Measurements from ENCODE around the gene MSL1.
A peak's percentile ranks its signal among the peaks of the same experiment; 100 is the strongest.

The MSL1 gene

DNA sequence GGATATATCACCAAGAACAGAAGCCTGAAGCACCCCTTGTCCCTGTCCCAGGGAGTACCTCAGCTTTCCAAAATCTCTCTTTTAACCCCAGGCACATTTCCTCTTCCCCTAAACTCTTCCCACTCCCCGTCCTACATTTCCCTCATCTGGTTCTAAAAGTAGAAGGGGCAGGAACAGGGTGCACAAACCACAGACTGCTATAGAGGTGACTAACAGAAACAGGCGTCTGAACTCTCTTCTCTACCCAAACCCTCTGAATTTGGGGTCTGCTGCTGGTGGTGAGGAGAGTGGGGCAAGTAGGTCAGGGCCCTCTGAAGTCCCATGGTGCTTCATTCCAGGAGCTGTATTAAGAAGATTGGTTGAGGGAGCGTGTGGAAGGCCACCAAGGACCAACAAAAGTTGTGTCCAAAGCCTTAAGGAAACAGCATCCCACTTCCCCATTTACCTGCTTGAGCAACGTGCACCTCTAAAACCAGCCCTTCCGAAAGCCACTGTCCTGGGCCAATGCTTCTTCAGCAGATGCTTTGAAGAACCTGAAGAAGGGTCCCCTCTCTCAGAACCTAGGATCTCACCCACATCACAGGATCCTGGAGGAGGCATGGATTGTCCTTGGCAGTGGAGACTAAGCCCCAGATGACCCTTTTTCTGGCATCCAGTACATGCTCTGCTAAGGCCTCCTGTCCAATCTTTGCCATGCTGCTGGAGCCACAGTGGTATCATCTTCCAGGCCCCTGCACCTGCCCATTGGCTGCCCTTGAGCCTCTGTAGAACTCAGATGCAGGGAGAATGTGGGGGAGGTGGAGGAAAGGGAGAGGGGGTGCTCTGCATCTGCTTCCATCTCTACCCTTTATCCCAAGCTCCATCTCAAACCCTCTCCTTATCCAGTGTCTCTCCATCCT lies 15.7 kb upstream of the MSL1 start:
- DNase-seq, result peak in 1 of 2 donors; percentile 30

DNA sequence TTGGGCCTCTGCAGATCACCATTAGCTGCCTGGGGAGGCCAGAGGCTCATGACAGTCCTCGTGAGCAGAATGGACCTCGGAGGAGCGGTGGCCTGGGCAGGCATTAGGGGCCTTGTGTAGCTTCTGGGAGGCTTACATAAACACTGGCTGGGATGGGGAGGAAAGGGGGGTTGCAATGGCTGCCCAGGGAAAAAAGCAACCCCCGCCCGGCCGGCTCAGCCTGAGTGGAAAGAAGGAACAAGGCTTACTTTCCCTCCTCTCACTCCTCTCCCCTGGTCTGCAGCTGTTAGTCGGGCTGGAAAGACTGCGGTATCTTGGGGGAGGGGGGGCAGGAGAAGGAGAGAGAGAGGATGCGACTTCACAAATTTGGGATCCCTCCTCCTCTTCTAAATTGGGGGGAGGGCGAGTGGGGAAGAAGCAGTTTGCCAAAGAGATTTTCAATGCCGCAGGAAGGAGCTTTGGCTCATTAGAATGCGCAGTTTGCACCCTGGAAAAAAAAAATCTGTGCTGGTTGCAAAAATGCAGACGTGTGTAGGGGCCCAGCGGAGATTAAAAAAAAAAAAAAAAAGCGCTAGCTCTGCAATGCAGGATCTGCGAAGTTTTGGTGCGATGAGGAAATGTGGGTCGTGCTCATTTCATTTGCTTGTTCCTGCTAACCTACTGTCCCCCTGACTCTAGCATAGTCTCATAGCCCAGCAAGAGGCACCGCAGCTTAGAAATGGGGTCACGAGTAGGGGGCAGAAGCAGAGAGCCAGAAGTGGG lies 14.8 kb upstream of the MSL1 start:
- DNase-seq, result peak; percentile 31 to 38

DNA sequence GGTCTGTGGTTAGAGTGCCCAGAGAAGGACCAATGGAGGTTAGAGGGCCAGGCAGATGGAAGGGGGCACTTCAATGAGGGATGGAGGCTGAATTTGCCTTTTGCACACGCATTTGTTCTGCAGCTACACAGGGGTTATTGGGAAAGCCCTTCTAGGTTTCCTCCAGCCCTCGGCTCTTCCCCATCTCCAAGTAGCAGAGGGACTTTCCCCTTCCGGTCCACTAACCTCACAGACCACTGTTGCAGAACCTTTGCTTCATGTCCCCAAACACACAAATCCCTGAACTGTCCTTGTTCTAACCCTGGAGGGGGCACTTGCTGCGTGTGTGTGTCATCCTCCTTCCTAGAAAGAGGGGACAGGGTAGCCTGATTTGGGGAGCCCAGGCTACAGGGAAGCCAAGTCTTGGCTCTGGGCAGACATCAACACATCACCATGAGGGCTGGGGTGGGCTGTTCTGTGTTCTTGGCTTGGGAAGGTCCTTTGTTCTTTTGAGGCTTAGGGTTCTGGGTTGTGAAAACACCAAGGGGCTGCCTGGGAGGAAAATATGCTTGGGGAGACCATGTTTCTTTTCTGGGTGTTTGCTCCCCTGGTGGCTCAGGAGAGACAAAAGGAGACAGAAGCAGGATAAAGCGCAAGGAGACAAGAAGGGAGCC lies 14.1 kb upstream of the MSL1 start:
- peak; percentile 53 to 66 for DNase-seq

DNA sequence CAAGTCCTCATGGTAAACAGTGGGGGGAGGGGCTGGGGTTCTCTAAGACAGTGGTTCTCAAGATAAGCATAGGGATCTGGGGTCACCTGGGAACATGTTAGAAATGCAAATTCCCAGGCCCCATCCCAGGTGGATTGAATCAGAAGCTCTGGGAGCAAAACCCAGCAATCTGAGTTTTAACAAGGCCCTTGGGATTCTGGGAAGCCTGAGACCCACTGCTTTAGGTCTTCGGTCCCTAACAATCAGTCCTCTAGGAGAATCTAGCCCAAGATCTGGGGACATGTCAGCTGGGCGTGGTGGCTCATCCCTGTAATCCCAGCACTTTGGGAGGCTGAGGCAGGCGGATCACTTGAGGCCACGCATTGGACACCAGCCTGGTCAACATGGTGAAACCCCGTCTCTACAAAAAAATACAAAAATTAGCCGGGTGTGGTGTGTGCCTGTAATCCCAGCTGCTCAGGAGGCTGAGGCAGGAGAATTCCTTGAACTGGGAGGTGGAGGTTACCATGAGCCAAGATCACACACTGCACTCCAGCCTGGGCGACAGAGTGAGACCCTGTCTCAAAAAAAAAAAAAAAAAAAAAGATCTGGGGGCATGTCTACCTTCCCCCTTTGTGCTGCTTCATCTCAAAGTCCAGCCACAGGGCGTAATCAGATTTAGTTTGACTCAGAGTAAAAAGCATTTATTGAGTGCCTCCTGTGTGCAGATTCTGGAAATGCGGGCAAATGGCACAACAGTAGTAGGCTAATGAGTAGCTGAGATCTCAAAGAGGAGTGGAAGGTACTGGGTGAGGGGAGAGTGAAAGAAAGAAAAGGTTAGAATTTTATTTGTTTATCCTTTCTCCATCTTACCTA lies 12.6 kb upstream of the MSL1 start:
- peak in 1 of 2 donors; percentile 24 for DNase-seq

DNA sequence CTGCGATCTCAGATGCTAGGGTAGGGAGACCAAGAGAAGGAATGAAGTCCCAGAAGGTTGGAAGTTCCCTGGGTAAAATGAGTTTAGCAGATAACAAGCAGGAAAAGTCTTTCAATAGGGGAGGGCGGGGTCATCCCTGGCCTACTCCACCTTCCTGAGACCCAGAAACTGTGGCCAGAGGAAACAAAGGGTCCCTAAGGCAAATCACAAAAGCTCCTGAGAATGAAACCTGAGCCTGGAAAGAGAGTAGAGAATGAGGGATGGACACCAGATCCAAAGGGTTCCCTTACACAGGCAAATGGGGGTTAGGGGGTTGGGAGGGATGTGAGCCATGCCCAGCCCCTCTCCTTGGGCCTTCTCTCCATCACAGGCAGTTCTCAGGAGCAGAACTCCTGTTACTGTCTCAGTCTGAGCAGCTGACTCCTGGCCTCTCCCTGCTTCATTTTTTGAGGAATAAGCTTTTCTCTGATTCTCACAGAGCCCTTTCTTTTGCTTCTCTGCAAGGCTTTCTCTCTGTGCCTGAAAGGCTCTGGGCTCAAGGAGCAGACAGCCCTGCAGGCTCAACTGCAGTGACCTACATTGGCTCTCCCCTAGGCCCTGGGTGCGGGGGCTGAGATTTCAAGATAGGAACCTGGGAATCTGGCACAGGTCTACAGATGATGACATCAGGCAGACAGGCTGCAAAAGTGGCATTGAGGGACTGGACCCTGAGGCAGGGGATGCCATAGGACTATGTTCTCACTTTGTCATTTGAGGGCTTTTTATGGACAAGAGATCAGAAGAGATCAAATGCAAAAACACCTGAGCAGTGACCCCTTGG lies 11.5 kb upstream of the MSL1 start:
- no peak for DNase-seq

DNA sequence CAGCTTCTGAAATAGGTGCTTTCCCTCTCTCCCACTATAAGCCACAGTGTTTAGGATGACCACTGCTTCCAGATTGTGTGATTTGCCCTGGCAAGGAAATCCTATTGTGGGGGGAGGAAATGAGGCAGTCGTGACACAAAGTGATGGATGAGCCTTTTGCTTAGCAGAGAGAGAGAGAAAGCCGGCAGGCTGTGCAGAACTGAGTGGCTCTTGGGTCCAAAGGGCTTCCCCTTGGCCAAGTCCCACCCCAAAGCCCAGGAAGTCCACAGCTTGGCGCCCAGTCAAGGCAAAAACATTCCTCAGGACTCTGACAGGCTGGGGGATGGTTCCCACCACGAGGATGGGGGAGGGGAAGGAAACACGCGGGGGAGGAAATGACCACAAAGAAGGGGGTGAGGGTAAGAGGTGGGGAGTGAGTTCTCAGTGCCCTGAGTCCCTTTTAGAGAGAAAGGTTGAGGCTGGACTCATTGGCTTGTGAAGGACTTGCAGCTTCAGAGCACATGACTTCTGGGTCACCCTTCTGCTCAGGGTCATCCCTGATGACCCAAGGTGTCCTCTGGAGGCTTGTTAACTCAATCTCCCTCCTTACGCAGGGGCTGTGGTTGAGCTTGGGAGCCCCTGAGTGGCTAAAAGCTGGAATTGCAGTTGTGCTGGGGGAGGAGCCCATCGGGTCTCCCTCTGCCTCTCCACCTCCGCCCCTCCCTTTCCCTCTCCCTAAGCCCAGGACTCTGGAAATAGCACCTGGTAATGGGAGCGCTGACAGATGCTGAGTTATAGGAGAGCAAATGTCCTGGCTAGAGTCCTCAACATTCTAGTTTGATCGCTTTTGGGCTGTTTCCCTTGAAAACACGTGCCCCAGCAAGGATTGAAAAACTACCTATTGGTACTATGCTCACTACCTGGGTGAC lies 10.3 kb upstream of the MSL1 start:
- DNase-seq, result peak; percentile 88 to 89

DNA sequence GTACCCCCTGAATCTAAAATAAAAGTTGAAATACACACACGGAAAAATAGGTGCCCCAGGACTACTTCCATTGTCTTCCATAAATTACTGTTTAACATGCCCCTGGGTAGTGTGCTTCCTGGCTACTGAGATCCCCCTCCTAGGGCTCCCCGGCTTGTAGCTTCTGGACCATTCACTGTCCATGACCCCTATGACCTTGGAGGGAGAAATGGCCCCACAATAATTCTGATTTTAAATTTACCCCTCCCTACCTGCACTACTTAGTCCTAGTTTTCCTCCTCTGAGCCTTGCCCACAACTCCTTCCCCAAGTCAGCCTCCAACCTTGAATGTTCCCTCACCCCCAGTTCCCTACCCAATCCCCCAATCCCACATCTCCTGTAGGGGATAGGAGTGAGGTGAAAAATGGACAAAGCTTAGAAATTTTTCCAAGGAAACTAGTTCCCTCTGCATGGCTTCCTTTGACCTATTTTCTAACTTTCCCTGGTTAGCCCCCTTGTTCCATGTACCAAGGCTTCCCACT lies 9.5 kb upstream of the MSL1 start:
- no peak for DNase-seq

DNA sequence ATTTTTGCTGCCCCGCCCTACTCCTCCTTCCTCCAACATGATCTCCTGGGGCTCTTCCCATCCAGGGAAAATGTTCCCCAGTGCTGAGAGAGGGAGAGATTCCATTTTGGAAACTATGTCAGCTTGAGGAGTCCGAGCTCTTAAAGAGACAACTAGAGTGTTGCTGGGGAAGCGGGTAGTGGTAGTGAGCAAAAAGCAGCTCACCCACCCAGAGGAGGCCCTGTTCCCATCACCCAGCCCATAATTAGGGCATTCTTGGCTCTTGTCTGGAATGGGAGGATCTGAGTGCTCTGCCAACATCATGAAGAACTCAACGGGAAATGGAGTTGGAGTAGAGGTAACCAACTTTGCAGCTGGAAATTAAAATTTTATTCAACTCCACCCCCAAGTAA lies 9.1 kb upstream of the MSL1 start:
- DNase-seq, result no peak

DNA sequence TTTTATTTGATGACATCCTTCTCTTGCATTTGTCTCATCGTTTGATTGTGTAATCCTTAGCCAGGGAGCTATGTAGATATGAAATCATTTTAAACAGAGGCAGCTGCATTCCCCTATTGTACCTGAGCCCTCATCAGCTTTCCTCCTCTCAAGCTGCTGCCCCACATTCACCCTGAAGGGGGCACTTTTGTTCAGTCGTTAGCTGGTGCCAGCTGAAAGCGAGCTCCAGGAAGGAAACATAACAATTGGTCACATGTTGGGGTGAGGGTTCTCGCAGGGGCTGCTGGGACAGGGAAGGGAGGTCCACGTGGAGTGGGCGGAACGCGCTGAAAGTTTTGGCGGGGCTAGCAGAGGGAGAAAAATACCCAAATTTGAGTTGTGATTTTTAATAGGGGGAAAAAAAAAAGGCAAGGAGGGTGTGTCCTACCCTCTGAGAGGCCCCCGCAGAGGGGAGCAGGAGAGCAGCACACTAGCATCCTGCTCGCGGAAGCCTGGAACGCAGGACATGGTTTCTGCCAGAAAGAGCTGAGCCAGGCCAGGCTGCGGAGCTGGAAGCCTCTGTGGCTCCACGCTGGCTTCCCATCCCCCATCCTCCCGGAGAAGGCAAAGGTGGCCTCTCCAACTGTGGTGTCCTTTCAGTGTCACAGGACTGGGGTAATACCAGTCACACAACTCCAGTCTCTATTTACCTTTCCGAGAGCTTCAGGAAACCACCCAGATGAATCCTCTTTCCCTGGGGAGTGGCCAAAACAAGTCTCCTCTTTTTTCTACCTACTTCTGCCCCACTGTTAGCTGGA lies 8.5 kb upstream of the MSL1 start:
- DNase-seq, result peak; percentile 95

- DNase-seq, result no peak
These were observed 7.9 kb upstream of the MSL1 start for GRCh38 chr17:40113907-40114245.

- no peak for DNase-seq
These were observed 6.7 kb upstream of the MSL1 start for GRCh38 chr17:40115101-40115436.

GRCh38 chr17:40122136-40122998 lies 596 bp downstream of the MSL1 start:
- DNase-seq, result peak; percentile 30 to 58

DNA sequence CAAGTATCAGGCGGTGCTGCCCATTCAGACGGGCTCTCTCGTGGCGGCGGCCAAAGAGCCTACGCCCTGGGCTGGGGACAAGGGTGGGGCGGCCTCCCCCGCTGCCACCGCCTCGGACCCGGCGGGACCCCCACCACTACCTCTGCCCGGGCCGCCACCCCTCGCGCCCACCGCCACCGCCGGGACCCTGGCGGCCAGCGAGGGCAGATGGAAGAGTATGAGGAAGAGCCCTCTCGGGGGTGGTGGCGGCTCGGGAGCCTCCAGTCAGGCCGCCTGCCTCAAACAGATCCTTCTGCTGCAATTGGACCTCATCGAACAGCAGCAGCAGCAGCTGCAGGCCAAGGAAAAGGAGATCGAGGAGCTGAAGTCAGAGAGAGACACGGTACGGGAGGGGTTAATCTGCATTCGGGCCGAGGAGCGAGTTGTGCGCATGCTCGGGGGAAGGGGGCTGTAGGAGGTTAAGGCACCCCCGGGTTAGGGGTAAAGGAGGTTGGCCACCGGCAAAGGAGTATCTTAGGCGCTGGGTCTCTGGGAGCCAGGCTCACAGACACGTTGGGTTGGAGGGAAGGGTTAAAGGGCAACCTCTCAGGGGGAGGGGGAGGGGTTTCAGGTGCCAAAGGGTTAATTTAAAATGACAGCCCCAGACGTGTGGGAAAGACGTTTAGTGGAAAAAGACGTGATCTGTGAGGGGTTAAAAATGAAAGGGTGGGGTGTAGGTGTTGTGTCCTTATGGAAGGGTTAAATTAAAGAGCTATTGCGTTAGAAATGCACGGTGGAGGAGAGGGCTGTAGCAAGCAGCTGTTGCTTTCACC lies 1.4 kb downstream of the MSL1 start:
- peak; percentile 28 to 35 for DNase-seq

GRCh38 chr17:40123811-40124114 lies 2.0 kb downstream of the MSL1 start:
- no peak for DNase-seq

DNA sequence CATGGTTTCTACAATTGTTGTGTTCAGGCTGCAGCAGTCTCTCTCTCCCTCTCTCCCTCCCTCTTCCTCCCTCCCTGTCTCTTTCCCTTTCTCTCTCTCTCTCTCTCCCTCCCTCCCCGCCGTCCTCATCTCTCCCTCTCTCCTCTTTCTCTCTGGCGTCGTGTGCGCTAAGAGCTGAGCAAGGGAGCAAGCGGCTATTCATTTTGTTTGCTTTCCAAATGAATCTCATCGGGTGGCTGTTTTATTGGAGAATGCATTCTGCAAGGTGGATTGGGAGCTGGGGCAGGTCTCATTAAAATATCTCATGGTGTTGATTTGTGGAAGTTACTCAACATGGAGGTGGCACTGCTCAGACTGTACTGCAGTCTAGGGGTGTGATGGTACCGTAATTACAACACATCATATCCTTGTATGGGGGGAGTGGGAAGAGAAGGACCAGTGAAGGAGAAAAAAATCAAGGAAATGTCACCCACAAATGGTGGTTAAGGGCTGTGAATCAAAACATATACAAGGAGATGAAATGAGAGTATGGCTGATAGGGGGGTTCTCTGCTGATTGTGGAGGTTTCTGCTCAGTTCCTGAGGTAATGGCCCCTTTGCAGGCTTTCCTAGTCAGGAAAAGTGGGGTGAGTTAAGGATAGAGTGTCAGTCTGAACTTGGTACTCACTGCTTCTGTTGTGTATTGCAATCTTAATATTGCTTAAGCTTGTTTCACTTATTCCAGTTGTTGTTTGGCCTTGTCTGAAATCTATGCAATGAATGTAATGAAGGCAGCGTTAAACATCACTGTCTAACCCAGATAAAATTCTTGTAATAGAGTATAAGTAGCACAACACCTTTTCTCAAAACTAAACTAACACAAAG lies 2.7 kb downstream of the MSL1 start:
- DNase-seq, result peak; percentile 51 to 53

- no peak for DNase-seq
These were observed 7.7 kb downstream of the MSL1 start for GRCh38 chr17:40129498-40129897.
